ENCODE data around the gene CHKB.

DNA sequence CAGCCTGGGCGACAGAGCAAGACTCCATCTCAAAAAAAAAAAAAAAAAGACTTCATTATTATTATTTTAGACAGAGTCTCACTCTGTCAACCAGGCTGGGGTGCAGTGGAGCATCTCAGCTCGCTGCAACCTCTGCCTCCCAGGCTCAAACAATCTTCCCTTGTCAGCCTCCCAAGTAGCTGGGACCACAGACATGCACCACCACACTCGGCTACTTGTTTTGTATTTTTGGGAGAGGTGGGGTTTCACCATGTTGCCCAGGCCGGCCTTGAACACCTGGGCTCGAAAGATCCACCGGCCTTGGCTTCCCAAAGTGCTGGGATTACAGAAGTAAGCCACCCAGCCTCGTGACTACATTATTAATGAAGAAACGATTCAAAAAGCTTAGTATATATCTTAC is 47.5 kb downstream of the CHKB start:
- TF ChIP-seq, protein P1, sequence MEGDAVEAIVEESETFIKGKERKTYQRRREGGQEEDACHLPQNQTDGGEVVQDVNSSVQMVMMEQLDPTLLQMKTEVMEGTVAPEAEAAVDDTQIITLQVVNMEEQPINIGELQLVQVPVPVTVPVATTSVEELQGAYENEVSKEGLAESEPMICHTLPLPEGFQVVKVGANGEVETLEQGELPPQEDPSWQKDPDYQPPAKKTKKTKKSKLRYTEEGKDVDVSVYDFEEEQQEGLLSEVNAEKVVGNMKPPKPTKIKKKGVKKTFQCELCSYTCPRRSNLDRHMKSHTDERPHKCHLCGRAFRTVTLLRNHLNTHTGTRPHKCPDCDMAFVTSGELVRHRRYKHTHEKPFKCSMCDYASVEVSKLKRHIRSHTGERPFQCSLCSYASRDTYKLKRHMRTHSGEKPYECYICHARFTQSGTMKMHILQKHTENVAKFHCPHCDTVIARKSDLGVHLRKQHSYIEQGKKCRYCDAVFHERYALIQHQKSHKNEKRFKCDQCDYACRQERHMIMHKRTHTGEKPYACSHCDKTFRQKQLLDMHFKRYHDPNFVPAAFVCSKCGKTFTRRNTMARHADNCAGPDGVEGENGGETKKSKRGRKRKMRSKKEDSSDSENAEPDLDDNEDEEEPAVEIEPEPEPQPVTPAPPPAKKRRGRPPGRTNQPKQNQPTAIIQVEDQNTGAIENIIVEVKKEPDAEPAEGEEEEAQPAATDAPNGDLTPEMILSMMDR (IDR thresholded peaks at IDR 0.05) = no peak
- TF ChIP-seq POLR2A (IDR thresholded peaks at IDR 0.05) = no peak
